Neural progenitor cell (in vitro differentiated cells): Measurements from ENCODE around the gene OIP5.

Experiments
- CTCF ChIP-seq: fragments of 200-600 bp; sonication (generic); IDR thresholded peaks from 2 replicates; pipeline ENCODE4 v1.5.1; 2017; ENCODE audit warnings: antibody characterized with exemption, mild to moderate bottlenecking
- EZH2 ChIP-seq: fragments of 200-600 bp; sonication (generic); IDR thresholded peaks from 2 replicates; pipeline ENCODE4 v1.6.1; 2017; ENCODE audit warnings: antibody characterized with exemption, mild to moderate bottlenecking, moderate library complexity
- EZH2phosphoT487 ChIP-seq: fragments of 200-600 bp; sonication (generic); IDR thresholded peaks from 2 replicates; pipeline ENCODE4 v1.6.1; 2017; ENCODE audit warnings: antibody characterized with exemption

DNA sequence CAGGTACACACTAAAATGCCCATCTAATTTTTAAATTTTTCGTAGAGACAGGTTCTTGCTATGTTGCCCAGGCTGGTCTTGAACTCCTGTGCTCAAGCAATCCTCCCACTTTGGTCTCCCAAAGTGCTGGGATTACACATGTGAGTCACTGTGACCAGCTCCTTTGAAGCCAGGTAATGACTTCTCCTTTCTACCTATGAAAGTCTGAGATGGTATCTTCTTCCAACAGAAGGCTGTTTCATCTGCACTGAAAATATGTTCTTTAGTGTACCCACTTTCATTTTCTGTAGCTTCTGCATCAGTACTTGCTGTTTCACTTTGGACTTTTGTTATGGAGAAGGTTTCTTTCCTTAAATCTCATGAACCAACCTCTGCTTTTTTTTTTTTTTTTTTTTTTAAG lies 8.8 kb downstream of the OIP5 start:
- TF ChIP-seq EZH2: no peak
- no peak for TF ChIP-seq CTCF
- TF ChIP-seq EZH2phosphoT487: no peak
